HG02571 (cell line): ENCODE results near the gene OR10H4.
"Not testable (repeated sequence)": the region's sequence is repeated elsewhere in the genome, so short reads cannot be mapped to it uniquely, and the experiment has no call there.

Source experiments
- ATAC-seq: cut with Tn5 transposase; IDR thresholded peaks from one replicate; pipeline ENCODE4 v1.9.1; 2021; ENCODE audit warnings: mild to moderate bottlenecking, moderate library complexity; ENCODE audit not compliant: unreplicated experiment

The OR10H4 gene

DNA sequence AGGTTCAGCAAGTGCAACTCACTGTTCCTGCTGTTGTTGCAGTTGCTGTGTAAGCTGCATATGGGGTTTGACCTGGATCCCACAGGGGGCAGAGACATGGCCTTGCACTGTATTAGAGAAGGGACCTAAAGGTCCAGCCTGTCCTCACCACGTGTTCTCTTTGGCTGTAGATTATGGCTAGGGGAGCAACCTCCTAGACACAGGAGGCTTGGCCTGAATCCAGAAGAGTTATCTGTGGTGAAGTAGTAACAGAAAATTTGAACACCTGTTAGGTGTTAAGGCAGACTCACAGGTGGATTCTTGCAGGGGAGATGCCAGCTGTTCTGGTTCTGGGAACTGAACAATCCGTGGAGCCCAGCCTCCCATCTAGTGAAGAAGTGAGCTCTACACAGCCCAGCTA, 11.0 kb upstream of the OR10H4 start:
- ATAC-seq = no peak

DNA sequence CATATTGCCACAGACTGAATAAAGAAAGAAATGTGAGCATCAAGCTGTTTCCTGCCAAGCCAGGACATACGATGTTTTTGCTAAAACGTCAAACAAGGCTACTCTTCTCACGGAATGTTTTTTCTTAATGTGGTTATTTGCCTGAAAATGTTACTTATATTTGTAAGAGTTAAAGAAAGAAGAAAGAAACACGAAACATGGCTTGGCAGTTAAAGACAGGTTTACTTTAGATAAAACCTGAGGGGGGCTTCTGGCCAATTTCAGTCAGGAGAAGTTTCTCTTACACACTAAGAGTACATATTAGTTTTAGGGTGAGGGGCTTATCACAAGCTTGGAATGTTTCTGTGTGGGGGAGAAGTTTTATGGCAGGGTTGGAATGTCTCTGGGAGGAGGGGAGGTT, 4.4 kb upstream of the OR10H4 start:
- ATAC-seq = no peak

DNA sequence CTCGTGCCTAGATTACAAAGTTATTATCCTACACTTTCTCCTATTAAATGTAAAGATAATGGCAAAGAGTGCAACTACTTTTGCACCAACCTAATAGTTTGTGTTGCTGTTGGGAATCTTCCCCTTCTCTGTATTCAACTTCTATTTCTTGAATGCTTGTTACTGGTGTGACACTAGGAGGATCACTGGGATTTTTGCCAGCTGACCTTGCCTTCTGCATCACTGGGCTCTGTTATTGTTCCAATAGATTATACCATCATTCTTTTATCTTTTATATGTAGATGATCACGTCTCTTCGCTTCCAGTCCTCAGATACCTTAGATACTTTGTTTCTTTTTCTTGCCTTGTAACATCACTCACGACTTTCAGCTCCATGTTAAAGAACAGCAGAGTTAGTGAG, 3.5 kb upstream of the OR10H4 start:
- ATAC-seq = no peak

DNA sequence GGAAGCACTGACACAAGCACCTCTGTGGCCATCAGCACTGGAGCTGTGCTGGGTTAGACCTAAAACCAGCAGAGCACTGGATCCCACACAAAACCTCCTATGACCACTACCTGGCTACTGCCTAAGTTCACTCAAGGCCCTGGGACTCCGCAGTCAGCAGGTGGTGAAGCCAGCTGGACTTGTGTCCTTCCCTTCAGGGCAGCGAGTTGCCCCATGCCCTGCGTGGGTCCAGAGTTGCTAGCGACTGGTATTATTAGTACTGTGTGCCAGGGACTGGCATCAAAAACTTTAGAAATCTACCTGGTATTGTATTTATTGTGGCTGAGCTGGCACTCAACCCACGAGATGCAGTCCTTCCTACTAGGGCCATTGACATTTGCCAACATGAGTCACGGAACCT, 6.0 kb downstream of the OR10H4 start:
- ATAC-seq = no peak

DNA sequence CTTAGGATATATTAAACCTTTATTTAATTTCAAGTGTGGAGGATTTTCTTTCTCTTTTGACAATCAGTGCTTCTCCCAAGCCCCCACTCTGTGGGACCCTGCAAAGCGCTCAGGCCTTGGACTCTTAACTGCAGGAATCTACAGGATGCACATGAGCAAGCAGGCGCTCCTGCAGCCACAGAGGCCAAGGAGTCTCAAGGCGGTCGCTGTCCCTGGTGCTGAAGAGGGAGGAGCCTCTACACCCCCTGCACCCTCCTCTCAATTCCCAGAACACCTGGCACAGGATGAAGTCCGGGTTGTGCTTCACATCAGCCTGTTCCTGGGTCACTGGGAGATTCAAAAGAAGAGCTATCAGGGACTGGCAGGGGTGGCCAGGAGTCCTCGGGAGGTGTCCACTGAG, 13.5 kb downstream of the OR10H4 start:
- ATAC-seq = no peak

DNA sequence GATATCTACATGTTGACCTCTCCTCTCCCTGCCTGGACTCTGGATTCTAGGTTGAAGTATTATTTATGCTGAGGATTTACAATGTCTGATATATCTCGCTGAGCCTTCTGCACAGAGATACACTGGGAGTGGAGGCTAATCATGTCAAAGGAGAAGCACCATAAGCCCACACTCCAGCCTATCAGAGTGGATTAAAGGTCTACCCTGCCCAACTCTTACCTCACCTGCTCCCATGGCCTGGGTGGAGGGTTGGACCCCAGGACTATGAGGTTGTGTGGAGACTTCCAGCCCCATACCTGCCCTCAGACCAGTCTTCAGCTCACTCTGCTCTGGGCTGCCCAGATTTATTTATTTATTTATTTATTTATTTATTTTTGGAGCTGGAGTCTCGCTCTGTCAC, 15.4 kb downstream of the OR10H4 start:
- ATAC-seq = no peak

DNA sequence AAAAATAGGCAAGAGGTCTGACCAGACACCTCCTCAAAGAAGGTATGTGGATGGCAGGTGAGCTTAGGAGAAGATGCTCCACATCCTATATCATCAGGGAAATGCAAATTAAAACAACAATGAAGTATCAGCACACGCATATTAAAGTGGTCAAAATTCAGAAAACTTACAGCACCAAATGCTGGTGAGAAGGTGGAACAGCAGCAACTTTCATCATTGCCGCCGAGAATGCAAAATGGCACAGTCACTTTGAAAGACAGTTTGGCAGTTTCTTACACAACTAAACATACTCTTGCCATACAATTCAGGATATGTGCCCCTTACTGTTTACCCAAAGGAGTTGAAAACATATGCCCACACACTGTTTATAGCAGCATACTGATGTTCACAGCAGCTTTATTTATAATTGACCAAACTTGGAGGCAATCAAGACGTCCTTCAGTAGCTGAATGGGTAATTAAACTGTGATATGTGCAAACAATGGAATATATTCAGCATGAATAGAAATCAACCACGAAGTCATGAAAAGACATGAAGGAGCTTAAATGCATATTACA, 22.5 kb downstream of the OR10H4 start:
- ATAC-seq = no peak

DNA sequence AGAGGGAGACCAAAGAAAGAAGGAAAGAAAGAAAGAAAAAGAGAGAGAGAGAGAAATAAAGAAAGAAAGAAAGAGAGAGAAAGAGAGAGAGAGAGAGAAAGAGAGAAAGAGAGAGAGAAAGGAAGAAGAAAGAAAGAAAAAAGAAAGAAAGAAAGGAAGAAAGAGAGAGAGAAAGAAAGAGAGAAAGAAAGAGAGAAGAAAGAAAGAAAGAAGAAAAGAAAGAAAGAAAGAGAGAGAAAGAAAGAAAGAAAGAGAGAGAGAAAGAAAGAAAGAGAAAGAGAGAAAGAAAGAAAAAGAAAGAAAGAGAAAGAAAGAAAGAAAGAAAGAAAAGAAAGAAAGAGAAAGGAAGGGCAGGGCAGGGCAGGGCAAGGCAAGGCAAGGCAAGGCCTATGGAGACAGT, 23.2 kb downstream of the OR10H4 start:
- ATAC-seq = not testable (repeated sequence)

DNA sequence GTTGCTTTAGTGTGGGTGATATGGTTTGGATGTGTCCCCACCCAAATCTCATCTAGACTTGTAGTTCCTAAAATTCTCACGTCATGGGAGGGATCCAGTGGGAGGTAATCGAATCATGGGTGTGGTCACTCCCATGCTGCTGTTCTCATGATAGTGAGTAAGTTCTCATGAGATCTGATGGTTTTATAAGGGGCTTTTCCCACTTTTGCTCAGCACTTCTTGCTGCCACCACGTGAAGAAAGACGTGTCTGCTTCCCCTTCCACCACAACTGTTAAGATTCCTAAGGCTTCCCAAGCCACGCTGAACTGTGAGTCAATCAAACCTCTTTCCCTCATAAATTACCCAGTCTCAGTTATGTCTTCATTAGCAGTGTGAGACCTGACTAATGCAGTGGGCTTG, 26.0 kb downstream of the OR10H4 start:
- ATAC-seq = no peak

DNA sequence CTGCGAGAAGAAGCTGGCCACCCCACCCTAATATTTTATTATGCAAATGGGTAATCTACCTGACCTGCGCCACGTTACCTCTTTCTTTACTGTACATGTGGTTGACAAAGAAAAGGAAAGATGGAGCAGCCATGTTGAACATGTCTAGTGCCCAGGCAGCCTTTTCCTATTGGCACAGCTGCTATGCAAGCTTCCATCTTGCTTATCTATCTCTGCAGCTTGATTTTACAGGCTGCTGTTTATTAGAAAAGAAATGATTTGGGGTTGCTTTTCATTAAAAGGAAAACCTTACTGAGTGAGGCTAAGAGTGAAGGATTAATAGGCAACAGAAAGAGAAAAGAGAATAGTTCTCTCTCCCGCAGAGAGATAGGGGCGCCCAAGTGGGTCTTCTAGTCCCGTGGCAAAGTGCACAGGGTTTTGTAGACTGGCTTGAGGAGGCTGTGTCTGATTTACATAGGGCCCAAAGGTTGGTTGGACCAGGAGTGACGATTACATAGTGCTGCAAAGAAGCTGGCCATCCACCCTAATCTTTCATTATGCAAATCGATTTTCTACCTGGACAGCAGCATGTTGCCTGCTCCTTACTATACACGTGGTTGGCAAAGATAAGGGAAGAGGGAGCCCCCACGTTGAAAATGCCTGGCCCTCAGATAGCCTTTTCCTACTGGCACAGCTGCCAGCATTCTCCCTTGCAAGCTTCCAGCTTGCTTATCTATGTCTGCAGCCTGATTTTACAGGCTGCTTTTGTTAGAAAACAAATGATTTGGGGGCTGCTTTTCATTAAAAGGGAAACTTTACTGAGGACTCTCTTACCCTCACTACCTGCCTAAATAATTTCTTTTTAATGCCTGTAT, 28.3 kb downstream of the OR10H4 start:
- ATAC-seq = no peak

DNA sequence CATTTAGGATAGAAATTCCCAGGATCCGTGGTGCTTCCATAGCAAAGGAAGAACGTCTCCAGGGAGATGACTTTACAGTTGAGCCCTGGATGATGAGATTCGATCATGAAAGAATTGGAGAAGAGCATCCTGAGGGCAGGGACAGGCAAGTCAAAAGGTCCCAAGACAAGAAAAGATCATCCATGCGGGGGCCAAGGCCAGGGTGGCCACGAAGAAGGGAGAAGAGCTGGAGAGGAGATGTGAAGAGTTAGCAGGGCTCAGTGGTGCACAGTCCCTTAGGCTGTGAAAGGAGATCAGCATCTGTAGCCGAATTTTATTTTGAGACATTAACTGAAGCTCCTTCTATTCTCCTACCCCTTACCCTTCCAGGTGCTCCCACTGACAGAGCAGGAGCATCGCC, 28.9 kb downstream of the OR10H4 start:
- ATAC-seq = no peak

DNA sequence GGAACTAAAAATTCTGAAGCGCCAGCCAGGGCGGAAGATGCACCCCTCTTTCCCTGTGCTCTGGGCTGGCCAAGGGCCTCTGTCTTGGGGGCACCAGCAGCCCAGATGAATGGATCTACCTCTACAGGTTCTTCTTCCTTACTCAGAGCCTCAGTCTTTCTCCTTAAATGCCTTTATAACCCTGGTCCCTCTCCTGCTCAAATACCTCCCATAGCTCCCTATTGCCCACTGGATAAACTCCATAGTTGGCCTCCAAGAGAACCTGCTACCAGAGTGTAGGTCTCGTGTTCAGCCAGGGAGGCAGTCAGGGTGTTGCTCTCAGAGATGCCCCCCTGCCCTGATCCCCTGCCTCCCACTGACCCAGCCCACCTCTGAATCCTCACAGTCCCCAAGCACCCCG, 30.5 kb downstream of the OR10H4 start:
- no peak for ATAC-seq

DNA sequence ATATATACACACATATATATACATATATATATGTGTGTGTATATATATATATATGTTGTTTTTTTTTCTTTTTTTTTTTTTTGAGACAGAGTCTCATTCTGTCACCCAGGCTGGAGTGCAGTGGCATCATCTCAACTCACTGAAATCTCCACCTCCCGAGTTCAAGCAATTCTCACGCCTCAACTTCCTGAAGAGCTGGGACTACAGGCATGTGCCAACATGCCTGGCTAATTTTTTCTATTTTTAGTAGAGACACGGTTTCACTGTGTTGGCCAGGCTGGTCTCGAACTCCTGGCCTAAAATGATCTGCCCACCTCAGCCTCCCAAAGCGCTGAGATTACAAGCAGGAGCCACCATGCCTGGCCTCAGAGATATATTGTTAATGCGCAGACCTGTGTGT, 37.0 kb downstream of the OR10H4 start:
- ATAC-seq = not testable (repeated sequence)

DNA sequence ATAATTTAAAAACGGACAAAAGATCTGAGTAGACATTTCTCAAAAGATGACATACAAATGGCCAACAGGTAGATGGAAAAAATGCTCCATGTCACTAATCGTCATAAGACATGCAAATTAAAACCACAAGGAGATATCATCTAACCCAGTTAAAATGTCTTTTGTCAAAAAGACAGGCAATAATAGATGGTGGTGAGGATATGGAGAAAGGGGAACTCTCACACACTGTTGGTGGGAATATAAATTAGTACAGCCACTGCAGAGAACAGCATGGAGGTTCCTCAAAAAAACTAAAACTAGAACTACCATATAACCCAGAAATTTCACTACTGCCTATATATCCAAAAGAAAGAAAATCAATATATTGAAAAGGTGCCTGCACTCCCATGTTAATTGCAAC, 37.9 kb downstream of the OR10H4 start:
- no peak for ATAC-seq

DNA sequence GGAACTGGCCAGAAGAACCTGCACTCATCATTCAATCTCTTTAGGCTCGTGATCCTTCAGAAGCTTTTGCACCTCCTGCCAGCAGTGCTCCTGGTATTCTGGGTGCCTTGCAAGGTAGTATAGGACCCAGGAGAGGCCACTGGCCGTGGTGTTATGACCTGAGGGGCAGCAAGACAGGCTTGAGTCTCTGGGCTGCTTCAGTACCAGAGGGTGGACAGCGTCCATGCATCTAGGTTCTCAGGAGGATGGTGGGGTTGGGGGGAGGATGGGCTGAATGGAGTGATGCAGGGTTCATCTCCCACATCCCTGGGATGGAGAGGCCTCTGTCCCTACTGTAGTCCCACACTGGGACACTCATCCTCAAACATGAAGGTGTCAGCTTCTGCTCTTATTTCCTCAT, 41.1 kb downstream of the OR10H4 start:
- no peak for ATAC-seq

DNA sequence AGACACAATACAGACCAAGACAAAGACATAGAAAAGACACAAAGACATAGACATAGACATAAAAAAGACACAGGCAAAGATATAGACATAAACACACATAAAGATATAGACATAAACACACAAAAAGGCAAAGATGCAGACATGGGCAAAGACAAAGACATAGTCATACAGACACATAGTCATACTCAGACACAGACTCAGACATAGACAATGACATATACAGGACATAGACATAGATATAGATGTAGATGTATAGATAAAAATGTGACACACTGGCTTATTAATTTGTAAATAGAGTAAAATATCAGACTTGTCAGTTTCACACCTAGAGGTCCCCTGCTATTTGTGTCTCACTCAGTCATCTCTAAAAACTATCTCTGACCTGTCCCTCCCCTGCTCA, 42.8 kb downstream of the OR10H4 start:
- no peak for ATAC-seq

DNA sequence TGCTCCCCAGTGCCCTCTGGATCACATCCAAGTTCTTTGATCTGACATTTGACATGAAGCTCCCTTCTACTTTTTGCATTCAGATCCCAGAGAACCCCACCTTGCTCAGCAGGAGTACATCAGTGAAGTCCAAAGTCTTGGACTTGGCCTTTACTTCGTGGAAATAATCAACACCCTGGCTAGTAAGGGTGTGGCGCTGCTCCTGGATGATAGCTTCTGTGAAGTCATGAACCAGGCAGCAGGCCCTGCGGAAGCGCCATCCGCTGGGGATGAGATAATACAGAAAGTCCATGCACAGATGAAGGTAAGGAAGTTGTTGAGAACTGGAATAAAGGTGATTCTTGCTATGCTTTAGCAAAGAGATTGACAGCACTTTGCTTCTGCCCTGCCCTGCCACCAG, 43.2 kb downstream of the OR10H4 start:
- no peak for ATAC-seq

DNA sequence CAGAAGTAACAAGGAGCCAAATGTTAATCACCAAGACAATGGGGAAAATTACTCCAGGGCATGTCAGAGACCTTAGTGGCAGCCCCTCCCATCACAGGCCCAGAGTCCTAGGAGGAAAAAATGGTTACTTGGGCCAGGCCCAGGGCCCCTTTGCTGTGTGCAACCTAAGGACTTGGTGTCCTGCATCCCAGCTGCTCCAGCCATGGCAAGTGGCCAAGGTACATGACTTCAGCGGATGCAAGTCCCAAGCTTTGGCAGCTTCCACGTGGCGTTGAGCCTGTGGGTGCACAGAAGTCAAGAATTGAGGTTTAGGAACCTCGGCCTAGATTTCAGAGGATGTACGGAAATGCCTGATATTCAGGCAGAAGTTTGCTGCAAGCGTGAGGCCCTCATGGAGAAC, 46.7 kb downstream of the OR10H4 start:
- ATAC-seq = no peak

DNA sequence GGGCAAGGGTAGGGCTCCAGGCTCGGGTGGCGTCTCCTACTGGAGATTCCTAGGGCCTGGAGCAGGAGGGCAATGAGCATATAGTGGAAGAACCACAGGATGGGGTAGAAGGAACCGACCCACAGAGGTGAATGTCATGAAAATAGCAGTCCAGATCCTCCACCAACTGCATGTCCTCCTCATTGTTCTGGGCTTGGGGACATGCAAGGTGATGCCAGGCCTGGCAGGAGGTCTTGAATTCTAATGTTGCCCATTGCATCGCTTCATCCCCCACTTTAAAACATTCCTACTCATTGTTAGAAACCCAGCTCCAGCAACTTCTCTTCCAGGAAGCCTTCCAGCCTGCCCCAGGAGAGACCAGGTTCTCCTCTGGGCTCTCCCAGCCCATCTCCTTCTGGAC, 49.4 kb downstream of the OR10H4 start:
- no peak for ATAC-seq
